ENCODE results near the gene ENHO. TPM values are rescaled to one million over a fixed set of nuclear protein-coding genes. Genes with fewer than 3 reads are reported as not detected.

ENHO gene
- total and polyA plus RNA-seq, 11 donors = 0.26 to 1.2 (median 0.45) TPM; not detected in 2

- WGBS, 4 donors = 44 to 54% (median 53%) methylated on average over 10 to 11 of the region's 11 CpGs
- TF ChIP-seq CTCF (IDR thresholded peaks at IDR 0.05) = no peak
- TF ChIP-seq POLR2A (IDR thresholded peaks at IDR 0.05) = no peak
Observed at GRCh38 chr9:34570376-34570775, 47.6 kb upstream of the ENHO start.

GRCh38 chr9:34568774-34569173 is 46.0 kb upstream of the ENHO start:
- 80 to 93% (median 83%) methylated on average over 6 to 12 of the region's 12 CpGs for WGBS, 4 donors
- ATAC-seq (no peak), DNase-seq (peak in 2 of 5 donors; percentile 13 to 24)
- H3K27ac ChIP-seq = no peak overlapping the region
- intact Hi-C loops (cut with DNase I) = no loop called here
- H3K4me3 ChIP-seq = no peak overlapping the region
- peaks cover 0 to 7% (median 0%) of the 10 kb centered on the region in 12 donors for H3K4me1 ChIP-seq
- no peaks in the 10 kb centered on the region for H3K36me3 ChIP-seq
- H3K9me3 ChIP-seq = no peaks in the 10 kb centered on the region
- TF ChIP-seq POLR2A (IDR thresholded peaks at IDR 0.05) = no peak
- no peak for TF ChIP-seq CTCF (IDR thresholded peaks at IDR 0.05)
- H3K27me3 ChIP-seq = no peaks in the 10 kb centered on the region

More at GRCh38 chr9:34570376-34570775, 47.6 kb upstream of the ENHO start:
- no peak overlapping the region for H3K4me3 ChIP-seq
- DNase-seq (peak in 1 of 5 donors; percentile 4), ATAC-seq (no peak)
- no peaks in the 10 kb centered on the region for H3K27me3 ChIP-seq
- peaks cover 0 to 7% (median 0%) of the 10 kb centered on the region in 12 donors for H3K4me1 ChIP-seq
- H3K9me3 ChIP-seq = no peaks in the 10 kb centered on the region
- no peaks in the 10 kb centered on the region for H3K36me3 ChIP-seq
- intact Hi-C loops (cut with DNase I) = no loop called here
- H3K27ac ChIP-seq = no peak overlapping the region

- intact Hi-C loops (cut with DNase I) = no loop called here
- Histone ChIP-seq H3K27ac (no peak overlapping the region), H3K4me1 (peaks cover 0 to 7% (median 0%) of the 10 kb centered on the region in 12 donors), H3K9me3 (no peaks in the 10 kb centered on the region), H3K36me3 (no peaks in the 10 kb centered on the region), H3K4me3 (no peak overlapping the region), H3K27me3 (no peaks in the 10 kb centered on the region)
- TF ChIP-seq POLR2A (IDR thresholded peaks at IDR 0.05) (no peak), CTCF (IDR thresholded peaks at IDR 0.05) (no peak)
- no peak for ATAC-seq
- 74 to 87% (median 80%) methylated on average over 7 of the region's 7 CpGs for WGBS, 4 donors
- DNase-seq = peak in 2 of 5 donors; percentile 9 to 19
Observed at GRCh38 chr9:34568133-34568532, 45.3 kb upstream of the ENHO start.

GRCh38 chr9:34566972-34567371 is 44.2 kb upstream of the ENHO start:
- TF ChIP-seq POLR2A (IDR thresholded peaks at IDR 0.05) = no peak
- TF ChIP-seq CTCF (IDR thresholded peaks at IDR 0.05) = no peak
- Histone ChIP-seq H3K4me3 (no peak overlapping the region), H3K4me1 (peaks cover 0 to 7% (median 0%) of the 10 kb centered on the region in 12 donors), H3K36me3 (no peaks in the 10 kb centered on the region), H3K27me3 (no peaks in the 10 kb centered on the region), H3K27ac (no peak overlapping the region), H3K9me3 (no peaks in the 10 kb centered on the region)
- ATAC-seq (no peak), DNase-seq (peak in 2 of 5 donors; percentile 8 to 29)
- intact Hi-C loops (cut with DNase I) = no loop called here
- 56 to 82% (median 74%) methylated on average over 6 of the region's 6 CpGs for WGBS, 4 donors
